HuH-7 (cell line): Measurements from ENCODE around the gene SDF4.
"Not testable (repeated sequence)": the region's sequence is repeated elsewhere in the genome, so short reads cannot be mapped to it uniquely, and the experiment has no call there.

Source experiments
- DNase-seq: peaks from one replicate; pipeline ENCODE4 v3.0.0; 2011; ENCODE audit warnings: low spot score

The SDF4 gene

GRCh38 chr1:1259951-1260600 lies 28.3 kb upstream of the SDF4 start:
- no peak for DNase-seq

DNA sequence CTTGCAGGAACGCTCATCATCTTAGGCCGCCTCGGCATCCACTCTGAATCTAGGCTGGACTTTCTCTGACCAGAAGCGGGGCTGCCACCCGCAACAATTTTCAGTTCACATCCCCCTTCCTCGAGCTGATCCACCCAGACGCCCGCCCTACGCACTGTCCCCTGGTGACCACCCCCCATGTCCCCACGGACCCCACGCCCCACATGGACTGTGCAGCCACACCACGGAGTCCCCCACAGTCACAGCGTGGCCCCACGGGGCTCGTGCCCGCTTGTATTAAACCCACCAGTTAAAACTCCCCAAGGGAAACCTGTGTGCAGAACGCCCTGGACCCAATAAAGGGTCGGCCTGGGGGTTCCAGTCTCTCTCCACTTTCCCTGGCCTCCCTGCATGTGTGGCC lies 27.7 kb upstream of the SDF4 start:
- no peak for DNase-seq

GRCh38 chr1:1259119-1259488 lies 27.3 kb upstream of the SDF4 start:
- DNase-seq, result no peak

- DNase-seq, result no peak
Observed at GRCh38 chr1:1256956-1257871, 25.4 kb upstream of the SDF4 start.

DNA sequence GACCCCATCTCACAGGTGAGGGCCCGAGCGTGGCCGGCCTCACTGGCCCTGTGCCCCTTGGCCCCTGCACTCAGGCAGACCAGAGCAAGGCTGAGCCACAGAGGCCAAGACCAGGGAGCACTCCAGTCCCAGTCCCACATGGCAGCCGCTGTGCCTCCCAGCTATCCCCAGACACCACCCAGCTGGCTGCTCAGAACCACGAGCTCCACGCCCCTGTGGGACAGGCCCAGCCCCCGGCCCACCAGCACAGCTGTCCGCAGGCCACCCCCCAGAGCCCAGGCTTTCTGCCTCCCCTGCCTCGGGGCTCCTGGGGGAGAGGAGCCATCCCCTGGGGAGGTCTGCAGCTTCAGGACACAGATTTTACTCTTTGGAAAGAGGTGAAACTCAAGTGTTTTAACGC lies 23.8 kb upstream of the SDF4 start:
- no peak for DNase-seq

- DNase-seq, result no peak
Observed at GRCh38 chr1:1255078-1255477, 23.3 kb upstream of the SDF4 start.

- no peak for DNase-seq
Observed at GRCh38 chr1:1254667-1254998, 22.8 kb upstream of the SDF4 start.

DNA sequence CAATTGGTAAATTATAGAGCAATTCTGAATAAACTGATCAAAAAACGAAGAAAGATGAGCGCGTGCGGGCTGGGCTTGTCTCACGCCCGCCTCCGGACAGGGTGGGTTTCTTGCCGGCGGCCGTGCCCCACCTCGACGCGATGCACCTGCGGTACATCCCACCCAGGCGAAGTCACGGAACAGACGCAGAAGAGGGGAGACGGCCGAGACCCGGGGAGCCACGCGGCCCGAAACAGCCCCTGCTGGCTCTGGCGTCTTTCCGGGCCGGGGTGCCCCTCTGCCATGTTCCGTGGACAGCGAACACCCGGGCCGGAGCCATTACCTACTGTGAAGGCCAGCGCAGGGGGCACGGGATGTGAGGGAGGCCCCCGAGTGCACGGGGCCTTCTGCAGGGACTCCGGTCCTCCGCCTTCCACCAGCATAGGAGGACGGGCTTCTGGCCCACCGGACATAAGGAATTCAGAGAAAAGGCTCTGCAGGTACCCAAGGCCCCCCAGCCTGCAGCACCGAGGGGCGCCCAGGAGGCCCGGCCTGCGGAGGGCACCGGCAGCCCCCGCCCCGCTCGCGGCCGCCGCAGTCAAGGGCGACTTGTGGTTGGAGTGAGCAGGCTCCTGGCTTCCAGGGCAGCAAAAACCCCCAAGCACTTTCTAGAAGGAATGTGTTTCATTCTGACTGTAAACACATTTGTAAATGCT lies 22.3 kb upstream of the SDF4 start:
- DNase-seq, result no peak

- DNase-seq, result no peak
Observed at GRCh38 chr1:1253314-1253713, 21.5 kb upstream of the SDF4 start.

GRCh38 chr1:1250786-1251284 lies 19.0 kb upstream of the SDF4 start:
- DNase-seq, result no peak

- DNase-seq, result not testable (repeated sequence)
Observed at GRCh38 chr1:1248009-1248913, 16.5 kb upstream of the SDF4 start.

GRCh38 chr1:1247341-1247913 lies 15.6 kb upstream of the SDF4 start:
- DNase-seq, result no peak

- DNase-seq, result no peak
Observed at GRCh38 chr1:1246577-1247340, 15.0 kb upstream of the SDF4 start, which contains the start of gene C1QTNF12. Gene C1QTNF12 (minus strand): TSS chr1:1246722. CDS start chr1:1246690, 32 bp downstream.

DNA sequence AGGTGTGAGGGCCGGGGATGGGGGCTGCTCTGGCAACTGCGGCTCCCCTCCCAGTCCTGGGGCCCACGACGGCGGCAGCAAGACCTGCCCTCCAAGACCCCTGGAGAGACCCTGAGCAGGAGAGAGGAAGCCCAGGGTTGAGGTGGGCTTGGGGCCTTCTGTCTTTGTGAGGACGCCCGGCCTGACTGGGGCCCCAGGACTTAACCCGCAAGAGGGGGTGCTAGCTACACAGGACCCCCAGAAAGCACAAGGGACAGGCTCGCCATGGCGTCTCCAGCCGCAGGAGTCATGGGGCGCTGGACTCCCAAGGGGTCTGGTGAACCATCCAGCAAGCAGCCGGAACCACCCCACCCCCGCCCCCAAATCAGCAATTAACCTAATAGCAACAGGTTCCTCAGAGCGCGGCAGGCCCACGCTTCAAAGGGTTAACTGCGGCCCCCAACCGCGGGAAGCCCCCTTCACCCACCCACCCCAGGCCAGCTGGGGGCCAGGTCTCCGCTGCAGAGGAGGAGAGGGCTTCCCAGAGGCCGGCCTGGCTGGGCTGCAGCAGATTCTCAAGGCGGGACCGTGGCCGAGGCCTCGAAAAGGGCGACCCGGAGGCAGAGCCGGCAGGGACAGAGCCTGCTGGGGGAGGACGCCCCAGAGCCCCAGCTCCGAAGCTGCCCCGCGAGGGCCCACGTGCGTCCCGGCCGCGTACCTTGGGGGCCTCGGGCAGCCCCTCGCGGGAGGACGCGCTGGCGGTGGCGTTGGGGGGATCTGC lies 14.2 kb upstream of the SDF4 start:
- DNase-seq, result no peak

- no peak for DNase-seq
Observed at GRCh38 chr1:1245178-1245816, 13.5 kb upstream of the SDF4 start.

DNA sequence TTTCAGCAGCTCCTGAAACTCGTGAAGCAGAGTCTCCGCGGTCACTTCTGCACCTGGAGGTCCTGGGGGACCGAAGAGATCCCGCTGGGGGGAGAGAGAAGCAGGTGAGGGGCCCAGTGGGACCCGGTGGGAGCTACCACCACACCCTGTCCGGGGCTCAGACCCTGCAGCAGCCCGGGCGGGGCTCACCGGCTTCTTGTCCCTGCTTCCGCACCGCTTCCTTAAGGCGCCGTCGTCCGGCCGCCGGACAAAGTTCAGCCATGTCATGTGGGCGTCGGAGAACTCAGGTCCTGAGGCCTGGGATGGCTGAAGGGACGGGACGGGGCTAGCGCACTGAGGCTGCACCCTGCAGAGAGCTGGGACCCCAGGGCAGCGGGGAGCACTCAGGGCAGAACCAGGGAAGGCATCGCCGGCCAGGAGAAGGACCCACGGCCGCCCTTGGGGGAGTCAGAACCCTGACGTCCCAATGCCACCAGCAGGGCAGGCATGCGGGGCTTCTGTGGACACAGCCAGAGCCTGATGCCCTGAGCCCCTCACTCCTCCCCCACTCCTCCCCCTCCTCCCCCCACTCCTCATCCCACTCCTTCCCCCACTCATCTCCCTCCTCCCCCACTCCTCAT lies 12.5 kb upstream of the SDF4 start:
- no peak for DNase-seq

DNA sequence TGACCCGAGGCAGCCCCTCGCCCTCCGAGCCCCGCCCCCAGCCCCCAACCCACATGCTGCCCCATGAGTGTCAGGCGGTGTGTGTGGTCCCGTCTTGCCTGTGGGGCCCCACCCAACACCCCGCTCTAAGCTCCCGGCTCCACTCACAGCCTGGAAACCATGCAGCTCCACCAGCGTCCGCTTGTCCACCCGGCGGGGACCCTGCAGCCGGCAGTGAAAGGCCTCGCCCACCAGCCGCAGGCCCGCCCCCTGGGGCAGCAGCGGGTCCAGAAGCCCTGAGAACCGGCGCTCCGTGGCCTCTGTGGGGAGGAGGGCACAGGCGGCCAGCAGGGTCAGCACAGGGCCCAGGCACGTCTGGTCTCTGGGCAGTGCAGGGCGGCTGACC lies 12.0 kb upstream of the SDF4 start:
- DNase-seq, result no peak

- no peak for DNase-seq
Observed at GRCh38 chr1:1243266-1243660, 11.5 kb upstream of the SDF4 start.
